Measurements from ENCODE around the gene AP5M1.

AP5M1 gene

DNA sequence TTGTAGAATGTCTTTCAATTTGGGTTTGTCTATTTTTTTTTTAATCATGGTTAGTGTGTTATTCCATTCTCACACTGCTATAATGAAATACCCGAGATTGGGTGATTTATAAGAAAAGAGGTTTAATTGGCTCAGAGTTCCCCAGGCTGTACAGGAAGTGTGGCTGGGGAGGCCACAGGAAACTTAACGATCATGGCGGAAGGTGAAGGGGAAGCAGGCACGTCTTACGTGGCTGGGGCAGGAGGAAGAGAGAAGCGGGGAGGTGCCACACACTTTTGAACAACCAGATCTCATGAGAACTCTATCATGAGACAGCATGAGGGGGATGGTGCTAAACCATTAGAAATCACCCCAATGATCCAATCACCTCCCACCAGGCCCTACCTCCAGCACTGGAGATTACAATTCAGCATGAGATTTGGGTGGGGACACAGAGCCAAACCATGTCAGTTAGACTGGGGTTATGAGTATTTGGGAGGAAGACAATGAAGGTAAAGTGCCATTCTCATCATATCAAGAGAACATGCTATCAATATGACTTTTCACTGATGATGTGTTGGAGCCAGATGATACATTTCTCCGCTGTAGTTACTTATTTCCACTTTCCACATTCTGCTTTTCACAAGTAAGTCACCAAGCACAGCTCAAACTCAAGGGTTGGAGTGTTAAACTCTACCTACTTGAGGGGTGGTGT is 45.8 kb downstream of the AP5M1 start:
- H3K18ac ChIP-seq (ENCODE audit: low read depth in 1 of 2, low read length in 2 of 2), result no peak overlapping the region
- no peak overlapping the region for H3K4ac ChIP-seq (ENCODE audit: low read depth in 1 of 2, low read length in 2 of 2)
- peaks cover 13% of the 10 kb centered on the region in 2 experiments for H3K27me3 ChIP-seq (ENCODE audit: control insufficient read depth in 1 of 2, insufficient read depth in 1 of 2, low read length in 2 of 2)
- H3K36me3 ChIP-seq (ENCODE audit: control insufficient read depth in 1 of 2, insufficient read depth in 2 of 2, low read depth in 1 of 2, low read length in 2 of 2), result no peaks in the 10 kb centered on the region
- no peak for DNase-seq
- H4K8ac ChIP-seq (ENCODE audit: low read length), result no peak overlapping the region
- no peaks in the 10 kb centered on the region for H3K9me3 ChIP-seq (ENCODE audit: control insufficient read depth, low read length)
- no peaks in the 10 kb centered on the region for H3K79me1 ChIP-seq (replicated peaks; ENCODE audit: low read length, poor library complexity, severe bottlenecking)
- no peak overlapping the region for H3K23ac ChIP-seq (ENCODE audit: low read length in 2 of 2)
- no peak overlapping the region for H3K27ac ChIP-seq (ENCODE audit: low read length, poor library complexity, severe bottlenecking)
- H3K9ac ChIP-seq (ENCODE audit: low read length), result no peak overlapping the region
- H2BK15ac ChIP-seq (ENCODE audit: low read depth, poor library complexity, severe bottlenecking), result no peak overlapping the region
- H2AFZ ChIP-seq (ENCODE audit: low read depth, low read length), result no peak overlapping the region
- no peak overlapping the region for H2AK5ac ChIP-seq (ENCODE audit: low read length, severe bottlenecking)
- no peak overlapping the region for H2BK5ac ChIP-seq (ENCODE audit: low read depth, low read length, poor library complexity, severe bottlenecking)
- H2BK12ac ChIP-seq (ENCODE audit: low read length in 2 of 2), result no peak overlapping the region
- WGBS, result 88% methylated on average over 6 of the region's 7 CpGs
- H3K4me3 ChIP-seq (ENCODE audit: insufficient read depth in 1 of 2, low read depth in 1 of 2, low read length in 2 of 2), result no peak overlapping the region
- H3K14ac ChIP-seq (ENCODE audit: low read length in 2 of 2), result no peak overlapping the region
- H3K4me2 ChIP-seq (ENCODE audit: low read length, poor library complexity, severe bottlenecking), result no peak overlapping the region
- no peak overlapping the region for H4K91ac ChIP-seq (ENCODE audit: low read length)
- H3K4me1 ChIP-seq (ENCODE audit: control insufficient read depth, insufficient read depth, low read depth, low read length), result no peaks in the 10 kb centered on the region
- H2BK120ac ChIP-seq (ENCODE audit: low read depth, low read length), result no peak overlapping the region

DNA sequence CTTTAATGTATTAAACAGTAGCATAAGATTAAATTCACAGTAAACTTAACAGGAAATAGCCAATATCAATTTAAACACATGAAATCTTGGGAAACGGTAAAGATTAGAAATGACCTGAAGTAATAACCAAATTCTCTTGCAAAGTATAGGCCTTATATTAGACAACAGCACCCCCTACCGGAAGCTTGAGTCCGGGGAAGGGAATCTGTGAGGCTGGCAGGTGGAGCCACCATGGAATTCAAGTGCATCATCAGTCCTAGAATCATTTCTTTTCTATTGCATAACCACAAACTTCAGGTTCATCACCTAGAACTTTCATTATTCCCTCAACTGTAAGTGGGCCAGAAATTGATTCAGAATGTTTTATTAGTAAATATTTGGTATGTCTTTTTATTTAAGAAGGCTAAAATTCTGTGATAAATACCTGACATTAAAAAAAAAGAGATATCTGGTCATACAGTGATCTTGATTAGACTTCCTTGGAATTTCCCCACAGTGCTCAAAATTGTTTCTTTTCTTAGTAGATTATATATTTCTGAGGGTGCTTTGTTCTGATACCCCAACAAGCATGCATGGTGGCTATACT is 48.6 kb downstream of the AP5M1 start:
- H3K4me2 ChIP-seq (ENCODE audit: low read length, poor library complexity, severe bottlenecking), result no peak overlapping the region
- no peak overlapping the region for H4K91ac ChIP-seq (ENCODE audit: low read length)
- no peak overlapping the region for H2BK12ac ChIP-seq (ENCODE audit: low read length in 2 of 2)
- H2BK5ac ChIP-seq (ENCODE audit: low read depth, low read length, poor library complexity, severe bottlenecking), result no peak overlapping the region
- no peak overlapping the region for H3K27ac ChIP-seq (ENCODE audit: low read length, poor library complexity, severe bottlenecking)
- H3K4me3 ChIP-seq (ENCODE audit: insufficient read depth in 1 of 2, low read depth in 1 of 2, low read length in 2 of 2), result no peak overlapping the region
- no peaks in the 10 kb centered on the region for H3K4me1 ChIP-seq (ENCODE audit: control insufficient read depth, insufficient read depth, low read depth, low read length)
- H2BK15ac ChIP-seq (ENCODE audit: low read depth, poor library complexity, severe bottlenecking), result no peak overlapping the region
- 0% methylated on average over 2 of the region's 3 CpGs for WGBS
- no peak overlapping the region for H3K4ac ChIP-seq (ENCODE audit: low read depth in 1 of 2, low read length in 2 of 2)
- H3K9me3 ChIP-seq (ENCODE audit: control insufficient read depth, low read length), result no peaks in the 10 kb centered on the region
- H3K79me1 ChIP-seq (replicated peaks; ENCODE audit: low read length, poor library complexity, severe bottlenecking), result no peaks in the 10 kb centered on the region
- DNase-seq, result peak; percentile 74
- H3K9ac ChIP-seq (ENCODE audit: low read length), result no peak overlapping the region
- H4K8ac ChIP-seq (ENCODE audit: low read length), result no peak overlapping the region
- no peak overlapping the region for H3K18ac ChIP-seq (ENCODE audit: low read depth in 1 of 2, low read length in 2 of 2)
- no peak overlapping the region for H2AFZ ChIP-seq (ENCODE audit: low read depth, low read length)
- no peak overlapping the region for H3K14ac ChIP-seq (ENCODE audit: low read length in 2 of 2)
- H3K23ac ChIP-seq (ENCODE audit: low read length in 2 of 2), result no peak overlapping the region
- peaks cover 25 to 26% of the 10 kb centered on the region in 2 experiments for H3K27me3 ChIP-seq (ENCODE audit: control insufficient read depth in 1 of 2, insufficient read depth in 1 of 2, low read length in 2 of 2)
- H3K36me3 ChIP-seq (ENCODE audit: control insufficient read depth in 1 of 2, insufficient read depth in 2 of 2, low read depth in 1 of 2, low read length in 2 of 2), result no peaks in the 10 kb centered on the region
- H2AK5ac ChIP-seq (ENCODE audit: low read length, severe bottlenecking), result no peak overlapping the region
- no peak overlapping the region for H2BK120ac ChIP-seq (ENCODE audit: low read depth, low read length)

DNA sequence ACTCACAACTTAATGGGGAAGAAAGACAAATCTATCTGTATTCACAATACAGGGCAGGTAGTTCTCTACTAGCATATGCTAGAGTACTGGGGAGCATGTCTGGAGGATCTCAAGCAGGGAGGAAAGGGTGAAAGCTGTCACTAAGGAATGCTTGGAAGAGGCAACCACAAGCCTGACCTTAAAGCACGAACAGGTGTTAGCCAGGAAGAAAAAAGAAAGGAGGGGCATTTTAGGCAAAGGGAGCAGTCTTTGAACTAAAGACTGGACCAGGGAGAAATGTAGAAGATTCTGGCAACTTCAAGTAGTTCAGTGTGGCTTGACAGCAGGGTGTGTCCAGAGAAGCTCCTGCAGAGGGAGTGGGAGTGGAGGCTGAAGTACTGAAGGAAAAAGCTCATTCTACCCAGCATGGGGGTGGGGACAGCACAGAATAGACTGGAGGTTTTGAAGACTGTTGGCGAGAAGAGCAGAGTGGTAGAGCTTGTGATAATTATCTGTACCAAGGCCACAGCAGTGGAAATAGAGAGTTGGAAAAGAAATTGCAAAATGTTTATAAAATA is 50.9 kb downstream of the AP5M1 start:
- H3K27me3 ChIP-seq (ENCODE audit: control insufficient read depth in 1 of 2, insufficient read depth in 1 of 2, low read length in 2 of 2), result peaks cover 32% of the 10 kb centered on the region in 2 experiments
- no peak overlapping the region for H4K91ac ChIP-seq (ENCODE audit: low read length)
- no peak overlapping the region for H2AK5ac ChIP-seq (ENCODE audit: low read length, severe bottlenecking)
- no peak overlapping the region for H2BK120ac ChIP-seq (ENCODE audit: low read depth, low read length)
- H3K36me3 ChIP-seq (ENCODE audit: control insufficient read depth in 1 of 2, insufficient read depth in 2 of 2, low read depth in 1 of 2, low read length in 2 of 2), result no peaks in the 10 kb centered on the region
- no peak overlapping the region for H3K14ac ChIP-seq (ENCODE audit: low read length in 2 of 2)
- H2BK15ac ChIP-seq (ENCODE audit: low read depth, poor library complexity, severe bottlenecking), result no peak overlapping the region
- DNase-seq, result no peak
- no peak overlapping the region for H3K4me2 ChIP-seq (ENCODE audit: low read length, poor library complexity, severe bottlenecking)
- no peaks in the 10 kb centered on the region for H3K9me3 ChIP-seq (ENCODE audit: control insufficient read depth, low read length)
- no peak overlapping the region for H4K8ac ChIP-seq (ENCODE audit: low read length)
- no peak overlapping the region for H2BK12ac ChIP-seq (ENCODE audit: low read length in 2 of 2)
- no peak overlapping the region for H3K4me3 ChIP-seq (ENCODE audit: insufficient read depth in 1 of 2, low read depth in 1 of 2, low read length in 2 of 2)
- no peak overlapping the region for H3K4ac ChIP-seq (ENCODE audit: low read depth in 1 of 2, low read length in 2 of 2)
- no peaks in the 10 kb centered on the region for H3K79me1 ChIP-seq (replicated peaks; ENCODE audit: low read length, poor library complexity, severe bottlenecking)
- no peak overlapping the region for H3K27ac ChIP-seq (ENCODE audit: low read length, poor library complexity, severe bottlenecking)
- H2AFZ ChIP-seq (ENCODE audit: low read depth, low read length), result no peak overlapping the region
- no peak overlapping the region for H3K9ac ChIP-seq (ENCODE audit: low read length)
- no peak overlapping the region for H3K18ac ChIP-seq (ENCODE audit: low read depth in 1 of 2, low read length in 2 of 2)
- 59% methylated on average over 2 of the region's 2 CpGs for WGBS
- no peak overlapping the region for H3K23ac ChIP-seq (ENCODE audit: low read length in 2 of 2)
- no peaks in the 10 kb centered on the region for H3K4me1 ChIP-seq (ENCODE audit: control insufficient read depth, insufficient read depth, low read depth, low read length)
- no peak overlapping the region for H2BK5ac ChIP-seq (ENCODE audit: low read depth, low read length, poor library complexity, severe bottlenecking)

DNA sequence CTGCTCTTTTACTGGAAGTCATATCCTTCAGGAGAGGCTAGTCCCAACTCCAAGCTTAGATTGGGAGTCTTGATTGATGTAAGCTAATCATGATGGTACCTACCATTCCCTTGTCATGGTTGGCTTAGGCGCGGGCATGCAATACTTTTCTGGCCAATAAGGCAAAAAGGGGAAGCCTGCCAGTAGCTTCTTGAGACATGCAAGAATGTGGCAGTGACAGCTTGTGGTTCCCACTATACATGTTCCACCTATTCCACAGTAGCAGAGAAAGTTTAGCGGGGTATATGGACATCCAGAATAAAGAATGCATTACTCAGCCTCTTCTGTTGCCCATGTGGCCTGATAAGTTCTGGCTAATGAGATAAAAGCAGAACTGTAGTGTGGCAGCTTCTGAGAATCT is 55.0 kb downstream of the AP5M1 start:
- no peaks in the 10 kb centered on the region for H3K9me3 ChIP-seq (ENCODE audit: control insufficient read depth, low read length)
- H2BK15ac ChIP-seq (ENCODE audit: low read depth, poor library complexity, severe bottlenecking), result no peak overlapping the region
- no peak for DNase-seq
- H2BK5ac ChIP-seq (ENCODE audit: low read depth, low read length, poor library complexity, severe bottlenecking), result no peak overlapping the region
- no peaks in the 10 kb centered on the region for H3K79me1 ChIP-seq (replicated peaks; ENCODE audit: low read length, poor library complexity, severe bottlenecking)
- H4K91ac ChIP-seq (ENCODE audit: low read length), result no peak overlapping the region
- H3K4ac ChIP-seq (ENCODE audit: low read depth in 1 of 2, low read length in 2 of 2), result no peak overlapping the region
- H3K23ac ChIP-seq (ENCODE audit: low read length in 2 of 2), result no peak overlapping the region
- H2BK12ac ChIP-seq (ENCODE audit: low read length in 2 of 2), result no peak overlapping the region
- H3K14ac ChIP-seq (ENCODE audit: low read length in 2 of 2), result no peak overlapping the region
- H3K18ac ChIP-seq (ENCODE audit: low read depth in 1 of 2, low read length in 2 of 2), result no peak overlapping the region
- no peak overlapping the region for H2AK5ac ChIP-seq (ENCODE audit: low read length, severe bottlenecking)
- peaks cover 27% of the 10 kb centered on the region in 2 experiments for H3K27me3 ChIP-seq (ENCODE audit: control insufficient read depth in 1 of 2, insufficient read depth in 1 of 2, low read length in 2 of 2)
- no peak overlapping the region for H3K9ac ChIP-seq (ENCODE audit: low read length)
- 100% methylated on average over 3 of the region's 3 CpGs for WGBS
- no peaks in the 10 kb centered on the region for H3K4me1 ChIP-seq (ENCODE audit: control insufficient read depth, insufficient read depth, low read depth, low read length)
- H2AFZ ChIP-seq (ENCODE audit: low read depth, low read length), result no peak overlapping the region
- no peak overlapping the region for H2BK120ac ChIP-seq (ENCODE audit: low read depth, low read length)
- H3K27ac ChIP-seq (ENCODE audit: low read length, poor library complexity, severe bottlenecking), result no peak overlapping the region
- H3K36me3 ChIP-seq (ENCODE audit: control insufficient read depth in 1 of 2, insufficient read depth in 2 of 2, low read depth in 1 of 2, low read length in 2 of 2), result no peaks in the 10 kb centered on the region
- no peak overlapping the region for H3K4me2 ChIP-seq (ENCODE audit: low read length, poor library complexity, severe bottlenecking)
- H4K8ac ChIP-seq (ENCODE audit: low read length), result no peak overlapping the region
- H3K4me3 ChIP-seq (ENCODE audit: insufficient read depth in 1 of 2, low read depth in 1 of 2, low read length in 2 of 2), result no peak overlapping the region

Measured in mesenchymal stem cell (in vitro differentiated cells and primary cell).